GM18951 (cell line): ENCODE data around the gene NKD2.

Experiments
- POLR2A ChIP-seq: IDR thresholded peaks from 4 replicates; pipeline ENCODE4 v1.6.1; 2011; ENCODE audit warnings: mild to moderate bottlenecking; ENCODE audit not compliant: insufficient read length, insufficient read depth; ENCODE audit errors: extremely low read depth
- in situ Hi-C: fragments of 300-500 bp; cut with MboI; formaldehyde crosslinking; loops from one replicate; pipeline ENCODE4 v1.12.0; 2022; ENCODE audit warnings: low sequenced_read_pairs, mixed read lengths, inconsistent platforms; ENCODE audit not compliant: unreplicated experiment

NKD2 gene

GRCh38 chr5:1008451-1009358, at the start of gene NKD2:
NKD2 (plus strand) TSS chr5:1008802; CDS start chr5:1009058, 256 bp downstream.
- TF ChIP-seq POLR2A = no peak
- in situ Hi-C loops = no loop called here

- in situ Hi-C loops = no loop called here
- TF ChIP-seq POLR2A = no peak
Measured at GRCh38 chr5:959581-960531, 48.7 kb upstream of the NKD2 start.

DNA sequence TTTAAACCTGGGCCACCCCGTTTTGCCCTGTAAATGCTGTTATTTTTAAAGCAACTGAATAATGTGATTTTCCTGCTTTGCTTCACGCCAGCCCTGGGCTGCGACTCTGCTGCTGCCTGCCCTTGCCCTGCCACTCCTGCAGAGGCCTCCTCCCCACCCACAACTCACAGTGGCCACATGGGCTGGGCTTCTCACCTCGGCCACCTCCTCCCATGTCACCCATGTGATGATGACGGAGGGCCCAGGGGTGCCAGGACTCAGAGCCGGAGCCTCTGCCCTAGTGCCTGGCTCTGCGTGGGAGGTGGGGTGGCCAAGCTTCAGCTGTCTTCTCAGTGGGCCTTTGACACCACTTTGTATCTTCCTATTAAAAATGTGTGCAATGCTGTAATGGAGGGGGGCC, 48.1 kb upstream of the NKD2 start:
- in situ Hi-C loops = no loop called here
- no peak for TF ChIP-seq POLR2A

GRCh38 chr5:961002-961710, 47.4 kb upstream of the NKD2 start:
- TF ChIP-seq POLR2A = no peak
- in situ Hi-C loops = no loop called here

DNA sequence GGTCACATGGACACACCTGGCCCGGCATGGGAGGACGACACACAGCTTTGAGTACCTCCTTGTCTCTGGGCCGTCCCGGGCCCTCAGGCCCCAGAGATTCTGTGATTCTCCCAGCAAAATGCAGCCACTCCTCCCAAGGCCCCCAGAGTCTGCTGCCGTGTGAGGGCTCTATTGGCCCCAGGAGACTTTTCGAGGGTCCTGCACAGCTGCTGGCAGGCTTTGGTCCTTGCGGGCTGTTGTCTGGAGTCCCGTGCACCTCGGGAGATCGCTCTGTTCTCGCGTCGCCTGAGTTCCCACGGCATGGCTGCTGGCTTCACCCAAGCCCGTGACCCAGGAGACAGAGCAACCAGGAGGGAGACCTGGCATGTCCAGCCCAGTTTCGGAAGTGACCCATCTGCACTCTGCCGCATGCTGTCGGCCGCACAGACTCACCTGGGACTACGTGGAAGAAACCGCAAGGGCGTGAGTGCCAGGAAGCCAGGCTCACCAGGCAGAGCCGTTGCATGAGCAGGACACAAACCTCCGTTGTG, 46.8 kb upstream of the NKD2 start:
- in situ Hi-C loops = no loop called here

GRCh38 chr5:962386-962785, 46.2 kb upstream of the NKD2 start:
- no peak for TF ChIP-seq POLR2A
- in situ Hi-C loops = no loop called here

More for the DNA sequence above, 46.8 kb upstream of the NKD2 start:
- no peak for TF ChIP-seq POLR2A

GRCh38 chr5:962801-963200, 45.8 kb upstream of the NKD2 start:
- in situ Hi-C loops = no loop called here
- no peak for TF ChIP-seq POLR2A

- in situ Hi-C loops = no loop called here
- TF ChIP-seq POLR2A = no peak
Measured at GRCh38 chr5:963310-963672, 45.3 kb upstream of the NKD2 start.

- in situ Hi-C loops = no loop called here
- TF ChIP-seq POLR2A = no peak
Measured at GRCh38 chr5:963673-964531, 44.7 kb upstream of the NKD2 start.

DNA sequence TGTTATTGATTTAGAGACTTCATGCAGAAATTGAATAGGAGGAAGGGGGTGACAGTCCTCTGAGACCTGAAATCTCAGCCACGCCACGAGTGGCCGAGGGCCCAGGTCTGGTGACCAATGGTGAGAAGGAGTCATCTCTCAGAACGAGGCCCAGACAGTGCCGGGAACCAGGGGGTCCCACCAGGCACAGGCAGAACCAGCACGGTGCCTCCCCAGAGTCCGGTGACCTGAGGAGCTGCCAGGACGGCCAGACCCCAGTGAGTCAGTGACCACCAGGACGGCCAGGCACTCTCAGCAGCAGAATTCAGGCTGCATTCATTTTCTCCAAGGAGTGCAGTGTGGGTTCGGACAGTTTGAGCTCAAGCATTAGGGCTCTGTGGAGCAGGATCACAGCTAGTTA, 43.8 kb upstream of the NKD2 start:
- in situ Hi-C loops = no loop called here
- no peak for TF ChIP-seq POLR2A

- TF ChIP-seq POLR2A = no peak
Measured at GRCh38 chr5:965604-966344, 42.8 kb upstream of the NKD2 start.

More at GRCh38 chr5:965604-966344, 42.8 kb upstream of the NKD2 start:
- in situ Hi-C loops = no loop called here
